K562 (cell line): Measurements from ENCODE around the gene EEF2.

Experiments
- ELF1 ChIP-seq: fragments of 200-800 bp; sonication (Bioruptor generic); IDR thresholded peaks from 2 replicates; pipeline ENCODE4 v1.6.1; 2016; ENCODE audit warnings: missing genetic modification characterization, missing compliant biosample characterization
- MCM2 ChIP-seq: fragments of 450-650 bp; IDR thresholded peaks from 2 replicates; pipeline ENCODE4 v1.6.1; 2017; ENCODE audit warnings: low read depth, mild to moderate bottlenecking
- NONO ChIP-seq, 2 experiments: fragments of 200-400 bp in 1 of 2; fragments of 450-650 bp in 1 of 2; formaldehyde crosslinking in 1 of 2; IDR thresholded peaks; 2 replicates each; pipeline ENCODE4 v1.6.1; 2017; ENCODE audit warnings: low read depth in 2 of 2, mild to moderate bottlenecking in 2 of 2, moderate library complexity in 2 of 2, low read length in 1 of 2
- NR2C2 ChIP-seq, 2 experiments: fragments of 200-800 bp in 1 of 2; sonication (Bioruptor generic) in 1 of 2; sonication (generic) in 1 of 2; formaldehyde crosslinking in 1 of 2; IDR thresholded peaks; 2 replicates each; pipeline versions ENCODE4 v1.6.1 to v1.8.0; 2016 to 2022; ENCODE audit warnings: mild to moderate bottlenecking in 1 of 2, missing compliant biosample characterization in 1 of 2, missing genetic modification characterization in 1 of 2, missing genetic modification reagents in 1 of 2
- TAF1 ChIP-seq: IDR thresholded peaks from 2 replicates; pipeline ENCODE4 v1.6.1; 2011; ENCODE audit warnings: mild to moderate bottlenecking, low read length, moderate library complexity; ENCODE audit not compliant: insufficient read depth, control insufficient read depth, severe bottlenecking; ENCODE audit errors: extremely low read depth
- ZKSCAN1 ChIP-seq: fragments of 150-350 bp; IDR thresholded peaks from 2 replicates; pipeline ENCODE4 v1.6.1; 2016; ENCODE audit warnings: low read depth, low read length

GRCh38 chr19:4032436-4032835 is 47.2 kb upstream of the EEF2 start:
- TF ChIP-seq MCM2 (no peak), NONO (IDR thresholded peaks at IDR 0.05; ENCODE audit: low read depth in 2 of 2, low read length in 1 of 2) (no peak), ZKSCAN1 (no peak), TAF1 (no peak), ELF1 (tag) (no peak), NR2C2 (CRISPR knock-in tag; IDR thresholded peaks at IDR 0.05) (no peak), NR2C2 (tag; IDR thresholded peaks at IDR 0.05) (no peak)
